NCI-H2196 treated with DMSO at 0.1 percent for 48 hours (cell line): ENCODE measurements around the gene SLC22A2.

Experiments
- DNase-seq: peaks from one replicate; lab custom pipeline; 2025; ENCODE audit not compliant: unreplicated experiment; lab: John Stamatoyannopoulos, UW

SLC22A2 gene

DNA sequence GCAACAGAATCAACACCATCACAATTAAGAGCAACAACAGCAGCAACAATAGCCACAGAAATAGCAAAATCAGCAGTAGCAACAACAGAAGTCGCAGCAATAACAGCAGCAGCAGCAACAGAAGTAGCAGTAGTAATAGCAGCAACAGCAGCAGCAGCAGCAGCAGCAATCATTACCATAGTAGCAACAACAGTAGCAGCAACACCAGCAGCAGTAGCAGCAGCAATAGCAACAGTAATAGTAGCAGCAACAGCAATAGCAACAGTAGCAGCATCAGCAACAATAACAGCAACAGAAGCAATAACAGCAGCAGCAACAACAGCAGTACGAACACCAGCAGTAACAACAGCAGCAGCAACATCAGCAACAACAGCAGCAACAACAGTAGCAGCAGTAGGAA, 39.8 kb downstream of the SLC22A2 start:
- no peak for DNase-seq

DNA sequence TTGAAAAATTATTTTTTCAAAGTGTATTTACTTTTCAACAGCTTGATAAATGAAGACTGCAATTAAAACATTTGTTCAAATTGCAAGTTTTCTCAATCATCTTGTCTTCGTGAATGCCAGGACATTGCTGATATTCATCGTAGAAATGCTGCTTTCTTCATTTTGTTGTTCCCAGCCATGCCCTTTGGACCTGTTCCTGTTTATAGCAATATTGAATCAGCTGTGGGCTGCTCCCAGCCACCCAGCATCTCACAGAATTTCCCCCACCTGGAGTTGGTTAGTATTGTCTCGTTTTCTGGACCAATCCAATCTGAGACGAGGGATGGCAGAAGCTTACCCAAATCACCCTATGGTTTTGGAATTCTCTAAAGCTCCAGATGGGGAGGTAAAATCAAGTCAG, 40.8 kb downstream of the SLC22A2 start:
- DNase-seq, result no peak

GRCh38 chr6:160217073-160217472, 41.5 kb downstream of the SLC22A2 start:
- no peak for DNase-seq

- DNase-seq, result no peak
Measured at GRCh38 chr6:160215232-160215631, 43.4 kb downstream of the SLC22A2 start.

GRCh38 chr6:160207618-160208017, 51.0 kb downstream of the SLC22A2 start:
- no peak for DNase-seq

GRCh38 chr6:160204710-160205109, 53.9 kb downstream of the SLC22A2 start:
- no peak for DNase-seq

DNA sequence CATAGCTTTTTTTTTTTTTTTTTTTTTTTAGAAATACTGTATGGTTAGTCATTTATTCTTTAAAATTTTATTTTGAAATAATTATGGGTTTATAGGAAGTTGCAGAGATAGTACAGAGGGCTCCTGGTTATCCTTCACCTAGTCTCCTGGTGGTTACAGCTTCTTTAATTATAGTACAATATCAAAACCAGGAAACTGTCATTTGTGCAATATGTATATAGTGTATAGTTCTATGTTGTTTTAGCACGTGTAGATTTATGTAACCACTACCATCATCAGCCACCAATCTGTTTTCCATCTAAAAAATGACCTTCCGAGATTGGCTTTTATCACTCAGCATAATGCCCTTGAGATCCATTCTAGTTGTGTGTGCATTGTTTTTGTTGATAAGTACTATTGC, 54.7 kb downstream of the SLC22A2 start:
- no peak for DNase-seq

- no peak for DNase-seq
Measured at GRCh38 chr6:160203522-160203921, 55.1 kb downstream of the SLC22A2 start.

DNA sequence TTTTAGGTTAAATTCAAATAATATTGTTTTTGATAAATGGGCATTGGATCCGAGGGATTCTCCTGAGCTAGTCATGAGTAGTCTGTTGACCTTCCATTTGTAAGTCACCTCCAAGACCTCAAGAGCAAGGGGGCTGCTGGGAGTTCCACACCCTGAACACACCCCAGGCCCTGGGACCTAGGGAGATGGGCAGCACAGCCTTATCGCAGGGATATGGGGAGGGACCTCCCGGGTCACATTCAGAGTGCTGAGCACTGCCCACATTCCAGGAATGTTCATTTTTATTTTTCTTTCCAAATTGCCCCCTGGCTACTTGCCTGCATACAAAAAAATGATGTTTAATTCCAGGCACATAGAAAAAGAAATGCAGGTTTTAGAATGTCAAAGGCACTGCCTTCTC, 55.5 kb downstream of the SLC22A2 start:
- DNase-seq, result no peak

DNA sequence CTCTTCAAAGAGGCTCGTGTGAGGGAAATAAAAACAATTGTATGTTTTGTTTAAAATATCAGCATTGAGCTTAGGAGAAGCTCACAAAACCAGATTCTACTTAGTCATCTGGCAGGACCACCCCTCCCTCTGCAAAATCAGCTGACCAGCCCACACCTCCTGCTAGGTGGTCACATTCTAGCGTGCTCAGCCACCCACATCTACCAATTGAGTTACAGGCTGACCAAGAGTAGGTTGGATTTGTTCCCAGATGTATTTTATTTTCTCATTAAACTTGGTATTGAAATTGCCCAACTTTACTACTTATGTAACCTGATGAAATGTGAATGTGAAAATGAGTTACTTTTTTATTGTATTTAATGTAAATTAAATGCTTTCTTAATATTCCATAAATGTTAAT, 56.2 kb downstream of the SLC22A2 start:
- DNase-seq, result no peak

- DNase-seq, result no peak
Measured at GRCh38 chr6:160201061-160201460, 57.6 kb downstream of the SLC22A2 start.

DNA sequence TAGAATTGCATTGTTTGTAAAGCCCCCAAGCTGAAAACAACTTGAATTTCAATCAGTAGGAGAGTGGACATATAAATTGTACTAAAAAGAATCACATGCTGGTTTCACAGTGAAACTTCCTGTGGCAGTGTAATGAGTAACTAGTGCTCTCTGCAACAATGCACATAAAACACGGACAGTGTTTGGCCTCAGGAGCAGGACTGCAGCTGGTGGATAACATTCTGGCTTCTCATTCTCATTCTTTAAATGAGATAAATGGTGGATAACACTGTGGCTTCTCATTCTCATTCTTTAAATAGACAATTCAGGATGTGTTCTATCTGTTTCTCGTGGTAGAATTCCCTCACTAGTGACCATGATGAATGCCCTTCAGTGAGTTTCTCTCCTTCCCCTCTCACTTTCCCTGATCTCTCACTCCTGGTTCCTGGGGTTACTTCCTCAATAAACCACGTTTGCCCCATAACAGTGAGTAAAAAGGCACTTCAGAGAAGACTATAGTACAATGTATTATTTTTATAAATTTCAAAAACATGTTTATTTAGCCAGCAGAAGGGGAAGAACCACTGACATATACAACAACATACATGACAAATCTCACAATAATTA, 59.9 kb downstream of the SLC22A2 start:
- DNase-seq, result no peak

- DNase-seq, result no peak
Measured at GRCh38 chr6:160197662-160198061, 61.0 kb downstream of the SLC22A2 start.

GRCh38 chr6:160194808-160195207, 63.8 kb downstream of the SLC22A2 start:
- DNase-seq, result no peak

- DNase-seq, result no peak
Measured at GRCh38 chr6:160192840-160193239, 65.8 kb downstream of the SLC22A2 start.

DNA sequence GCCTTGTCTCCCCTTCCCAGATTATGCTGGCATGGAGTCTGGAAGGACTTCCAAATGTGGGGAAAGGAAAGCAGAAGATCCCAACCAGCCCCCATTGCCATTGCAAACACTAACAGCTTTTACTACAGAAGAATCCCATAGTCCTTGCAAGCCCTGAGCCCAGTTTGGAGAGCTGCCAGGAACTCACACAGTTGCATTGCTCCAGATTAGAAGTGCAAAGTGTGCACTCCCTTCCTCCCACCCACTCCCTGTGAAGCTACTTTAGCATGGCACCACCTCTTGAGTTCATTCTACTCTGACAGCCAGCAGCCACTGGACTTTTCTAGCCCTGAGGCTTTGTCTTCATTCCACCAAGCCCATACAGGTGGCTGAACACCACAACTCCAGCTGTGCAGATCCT, 67.6 kb downstream of the SLC22A2 start:
- DNase-seq, result no peak

DNA sequence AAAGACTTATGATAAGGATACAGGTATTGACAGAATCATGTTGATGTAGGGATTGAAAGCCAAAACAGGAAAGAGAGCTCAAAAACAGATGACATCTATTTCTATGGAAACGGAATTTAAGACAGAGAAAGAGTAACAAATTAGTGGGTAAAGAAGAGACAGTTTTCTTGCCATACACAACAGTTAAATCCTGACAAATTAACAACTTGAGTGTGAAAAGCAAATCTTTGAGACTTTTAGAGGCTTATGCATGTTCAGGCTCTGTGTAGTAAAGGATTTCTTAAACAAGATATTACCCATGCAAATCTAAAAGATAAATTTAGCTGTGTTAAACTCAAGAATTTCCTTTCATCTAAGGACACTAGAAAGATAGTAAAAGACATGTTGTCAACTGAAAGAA, 68.5 kb downstream of the SLC22A2 start:
- no peak for DNase-seq

- DNase-seq, result no peak
Measured at GRCh38 chr6:160188773-160189172, 69.8 kb downstream of the SLC22A2 start.

DNA sequence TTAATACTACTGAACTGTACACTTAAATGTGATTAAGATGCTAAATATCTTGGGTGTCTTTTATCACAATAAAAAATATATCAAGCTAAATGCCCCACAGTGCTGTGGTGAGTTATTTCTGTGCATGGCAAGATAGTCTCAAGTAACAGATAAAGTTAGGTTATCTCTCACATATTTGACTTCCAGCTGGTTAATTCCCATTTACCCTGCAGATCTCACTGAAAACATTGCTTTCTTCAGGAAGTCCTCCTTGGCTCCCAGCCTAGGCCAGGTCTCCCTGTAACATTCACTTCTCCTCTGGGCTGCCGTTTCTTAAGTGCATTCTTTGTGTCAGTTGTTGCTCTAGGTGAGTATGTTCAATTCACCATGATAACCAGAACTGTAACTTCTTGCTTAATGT, 77.9 kb downstream of the SLC22A2 start:
- DNase-seq, result no peak

DNA sequence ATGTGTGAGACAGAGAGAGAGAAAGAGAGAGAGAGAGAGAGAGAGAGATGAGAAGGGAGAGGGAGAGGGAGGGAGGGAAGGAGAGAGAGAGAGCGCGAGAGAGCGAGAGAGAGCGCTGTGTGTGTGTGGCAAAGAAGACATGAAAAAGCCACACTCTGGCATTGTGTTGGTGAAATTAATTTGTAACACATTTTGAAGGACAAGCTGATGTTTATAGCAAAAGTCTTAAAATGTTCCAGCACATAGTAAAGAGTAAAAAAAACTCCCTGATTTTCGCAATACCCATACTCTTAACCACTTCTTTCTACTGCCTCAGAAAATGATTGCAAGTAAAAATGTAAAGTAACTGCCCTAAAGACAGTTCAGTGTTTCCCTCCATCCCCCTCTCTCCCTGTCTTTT, 80.3 kb downstream of the SLC22A2 start:
- no peak for DNase-seq

GRCh38 chr6:160177220-160177619, 81.4 kb downstream of the SLC22A2 start:
- no peak for DNase-seq

DNA sequence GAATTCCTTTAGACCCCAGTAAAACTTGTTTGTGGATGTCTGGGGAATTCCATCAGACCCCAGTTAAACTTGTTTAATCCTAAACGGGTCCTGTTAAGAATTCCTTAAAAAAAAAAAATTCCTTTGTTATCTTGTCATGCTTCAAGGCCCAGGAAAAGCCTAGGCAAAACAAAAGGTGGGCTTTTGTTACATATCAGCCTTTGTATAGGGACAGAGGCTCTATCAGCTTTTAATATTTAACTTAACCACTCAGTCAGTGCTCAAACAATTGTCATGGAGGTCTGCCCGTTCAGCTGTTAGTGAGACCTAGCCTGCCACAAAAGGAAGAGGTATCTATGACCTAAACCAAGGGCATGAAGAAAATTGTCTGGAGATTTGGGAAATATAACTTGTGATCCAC, 83.9 kb downstream of the SLC22A2 start:
- no peak for DNase-seq

GRCh38 chr6:160173806-160174527, 84.7 kb downstream of the SLC22A2 start:
- DNase-seq, result no peak
